GM19397 (cell line): ENCODE results near the gene PCDH9.
A peak's percentile ranks its signal among the peaks of the same experiment; 100 is the strongest.
"Not testable (repeated sequence)": the region's sequence is repeated elsewhere in the genome, so short reads cannot be mapped to it uniquely, and the experiment has no call there.

Source experiments
- ATAC-seq: cut with Tn5 transposase; IDR thresholded peaks from one replicate; pipeline ENCODE4 v1.9.1; 2021; ENCODE audit warnings: mild to moderate bottlenecking, moderate library complexity; ENCODE audit not compliant: unreplicated experiment

PCDH9 gene

DNA sequence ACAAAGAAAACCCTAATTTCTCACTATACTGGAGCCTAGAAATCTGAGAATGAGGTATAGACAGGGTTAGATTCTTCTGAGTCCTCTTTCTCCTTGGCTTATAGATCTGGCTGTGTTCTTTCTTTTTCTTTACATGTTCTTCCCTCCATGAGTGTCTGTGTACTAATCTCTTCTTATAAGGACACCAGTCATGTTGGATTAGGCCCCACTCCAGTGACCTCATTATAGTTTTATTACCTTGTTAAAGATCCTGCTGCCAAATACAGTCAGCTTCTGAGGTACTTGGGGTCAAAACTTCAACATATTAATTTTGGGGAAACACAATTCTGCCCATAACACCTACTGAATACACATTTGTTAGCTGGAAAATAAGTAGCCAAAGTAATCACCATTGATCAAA, 302.6 kb downstream of the PCDH9 start:
- ATAC-seq: no peak

DNA sequence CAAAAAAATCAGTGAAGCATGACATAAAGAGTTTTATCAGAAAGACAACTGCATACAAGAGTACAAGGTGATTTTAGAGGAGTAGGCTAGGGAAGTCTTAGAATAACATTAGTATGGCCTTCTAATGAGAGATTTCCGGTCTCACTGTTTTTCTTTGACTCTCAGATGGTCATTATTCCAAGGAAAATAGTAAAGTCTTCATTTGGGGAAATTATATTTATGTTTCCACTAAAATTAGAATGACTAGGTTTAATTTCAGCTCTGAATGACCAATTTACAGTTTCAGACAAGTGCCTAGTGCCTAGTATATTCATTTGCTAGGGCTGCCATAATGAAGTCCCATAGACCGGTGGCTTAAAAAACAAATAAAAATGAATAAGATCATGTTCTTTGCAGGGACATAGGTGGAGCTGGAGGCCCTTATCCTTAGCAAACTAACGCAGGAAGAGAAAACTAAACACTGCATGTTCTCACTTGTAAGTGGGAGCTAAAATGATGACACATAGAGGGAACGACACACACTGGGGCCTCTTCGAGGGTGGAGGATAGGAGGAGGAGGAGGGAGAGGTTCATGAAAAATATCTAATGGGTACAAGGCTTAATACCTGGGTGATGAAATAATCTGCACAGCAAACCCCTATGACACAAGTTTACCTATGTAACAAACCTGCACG, 303.1 kb downstream of the PCDH9 start:
- ATAC-seq: no peak

DNA sequence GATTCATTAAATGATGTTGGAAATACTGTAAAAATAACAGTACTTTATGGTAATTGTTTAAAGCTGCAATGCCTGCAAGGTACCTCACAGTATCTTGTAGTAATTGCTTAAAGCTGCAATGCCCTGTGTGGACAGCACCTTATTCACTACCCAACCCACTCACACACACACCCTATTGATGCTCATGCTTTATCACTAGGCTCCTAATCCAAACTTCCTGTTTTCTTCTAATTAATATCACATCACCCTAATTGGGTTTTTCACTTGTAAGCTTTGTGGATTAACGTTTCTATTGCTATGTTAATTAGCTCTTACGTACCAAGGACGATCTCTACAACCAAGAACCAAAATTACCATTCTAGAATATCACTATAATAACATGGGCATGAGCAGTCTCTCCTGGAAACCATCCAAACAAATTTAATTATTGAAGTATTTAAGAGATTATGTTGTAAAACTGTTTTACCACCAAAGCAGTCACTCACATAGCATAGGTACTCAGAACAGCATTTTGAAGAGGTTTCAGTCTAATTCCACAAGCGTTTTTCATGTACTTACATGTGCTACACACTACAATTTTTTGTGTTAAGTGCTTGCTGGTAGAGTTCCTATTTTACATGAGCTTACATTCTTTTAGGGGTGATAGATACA, 303.8 kb downstream of the PCDH9 start:
- ATAC-seq: no peak

DNA sequence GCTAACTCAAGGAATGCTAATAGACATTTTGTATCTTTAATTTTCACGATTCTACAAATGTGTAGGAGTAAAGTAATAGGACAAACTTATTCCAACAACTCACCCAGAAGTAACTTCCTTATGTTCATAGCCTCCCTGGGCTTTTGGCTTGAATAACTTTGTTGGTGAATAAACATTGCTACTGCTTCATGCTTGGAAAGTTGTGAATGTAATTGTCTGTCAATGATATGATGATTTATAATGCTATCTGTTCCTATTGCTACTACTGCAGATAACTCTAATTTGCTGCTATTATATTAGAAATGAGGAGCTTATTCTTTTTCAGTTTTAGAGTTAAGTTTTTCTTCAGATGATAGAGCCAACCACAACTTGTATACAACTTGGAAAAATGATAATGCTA, 307.7 kb downstream of the PCDH9 start:
- no peak for ATAC-seq

DNA sequence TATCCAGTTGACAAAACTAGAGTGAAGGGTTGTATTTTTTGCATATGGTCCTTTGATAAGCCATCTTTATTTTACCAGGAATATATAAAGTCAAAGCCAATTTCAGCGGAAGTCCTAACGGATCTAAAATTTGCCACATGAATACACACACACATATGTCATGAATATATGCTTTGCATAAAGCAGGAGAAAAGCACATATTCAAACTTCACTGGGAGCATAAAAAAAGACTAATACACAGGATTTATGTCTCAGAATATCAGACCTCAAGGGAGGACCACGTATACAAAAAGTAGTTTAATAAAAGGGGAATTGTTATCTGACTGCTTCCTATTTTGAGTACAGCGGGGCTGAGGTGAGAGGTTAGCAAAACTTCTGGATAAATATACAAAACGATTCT, 308.7 kb downstream of the PCDH9 start:
- no peak for ATAC-seq

DNA sequence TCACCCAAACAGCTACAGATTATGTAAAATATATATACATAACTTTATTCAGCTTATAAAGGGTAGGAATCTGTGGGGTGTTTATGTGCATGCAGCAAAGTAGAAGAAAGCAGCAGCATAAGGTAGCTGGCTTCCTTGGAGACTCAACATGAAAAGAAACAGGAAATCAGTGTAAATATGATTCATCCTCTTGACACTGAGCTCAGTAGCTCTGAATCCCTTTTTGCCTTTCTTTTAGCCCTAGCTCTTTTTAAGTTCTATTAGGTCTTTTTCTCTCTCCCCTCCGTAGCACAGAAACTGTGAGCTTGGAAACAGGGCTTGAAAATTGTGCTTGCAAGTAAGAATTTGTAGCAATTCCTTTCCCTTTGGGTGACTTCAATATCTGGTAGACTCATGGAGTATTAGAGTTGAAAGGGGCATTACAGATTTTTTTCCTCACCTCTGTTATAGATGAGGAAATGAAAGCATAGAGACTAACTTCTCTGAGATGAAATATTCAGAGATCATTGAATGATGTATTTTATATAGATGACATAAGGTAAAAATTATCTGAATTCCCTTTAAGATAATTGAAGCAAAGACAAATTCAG, 314.4 kb downstream of the PCDH9 start:
- no peak for ATAC-seq

DNA sequence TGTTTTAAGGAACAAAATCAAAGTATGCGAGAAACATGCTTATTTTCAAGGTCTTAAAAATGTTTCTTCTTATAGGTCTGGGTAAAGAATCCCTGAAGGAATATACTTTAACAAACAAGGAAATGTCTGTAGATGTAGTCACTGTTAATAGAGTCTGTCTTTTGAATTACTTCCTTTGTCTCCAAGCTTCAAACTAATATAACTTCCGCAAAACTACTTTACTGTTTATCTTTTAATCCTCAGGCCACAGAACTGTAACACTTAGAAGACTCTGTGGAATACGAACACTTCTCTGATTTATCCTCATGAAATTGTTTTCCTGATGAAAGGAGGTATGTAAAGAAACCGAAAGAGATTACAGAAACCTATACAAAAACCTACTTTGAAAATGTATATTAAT, 316.0 kb downstream of the PCDH9 start:
- no peak for ATAC-seq

DNA sequence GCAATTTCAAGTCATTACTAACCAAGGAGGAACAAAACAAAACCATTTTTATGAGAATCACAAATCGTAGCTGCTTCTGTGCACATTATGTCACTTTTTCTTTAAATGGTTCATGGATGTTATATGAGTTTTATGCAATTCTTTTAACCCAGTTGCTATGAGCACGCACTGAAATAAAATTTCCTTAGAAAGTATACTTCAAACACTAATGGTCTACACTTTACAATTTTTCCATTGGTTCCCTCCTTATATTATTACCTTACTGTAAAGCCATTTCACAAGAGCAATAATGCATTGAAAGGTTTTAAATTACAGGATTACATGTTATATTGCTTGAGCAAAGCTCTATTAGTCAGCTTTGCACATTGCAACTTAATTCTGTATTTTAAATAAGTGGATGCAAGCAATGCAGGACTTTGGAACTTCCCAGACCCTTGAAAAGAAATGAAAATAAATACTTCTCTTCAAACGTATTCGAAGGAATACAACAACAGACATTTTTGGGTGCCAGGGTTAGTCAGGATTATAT, 318.7 kb downstream of the PCDH9 start:
- ATAC-seq: no peak

DNA sequence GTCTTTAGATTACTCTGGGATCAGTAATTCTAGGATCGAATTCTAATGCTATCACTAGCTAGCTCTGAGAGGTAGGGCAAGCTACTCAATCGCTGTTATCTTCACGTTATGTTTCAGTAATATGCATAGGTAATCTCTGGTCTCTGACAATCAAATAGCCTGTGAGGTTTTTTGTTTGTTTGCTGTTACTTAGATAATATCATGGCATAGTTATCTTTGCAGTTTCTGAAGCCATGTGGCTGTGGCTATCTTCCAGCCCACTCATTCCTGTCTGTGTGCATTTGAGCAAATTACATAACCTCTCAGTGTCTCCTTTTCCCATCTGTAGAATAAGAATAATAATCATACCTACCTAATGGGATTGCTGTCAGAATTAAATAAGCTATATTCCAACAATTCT, 330.2 kb downstream of the PCDH9 start:
- no peak for ATAC-seq

DNA sequence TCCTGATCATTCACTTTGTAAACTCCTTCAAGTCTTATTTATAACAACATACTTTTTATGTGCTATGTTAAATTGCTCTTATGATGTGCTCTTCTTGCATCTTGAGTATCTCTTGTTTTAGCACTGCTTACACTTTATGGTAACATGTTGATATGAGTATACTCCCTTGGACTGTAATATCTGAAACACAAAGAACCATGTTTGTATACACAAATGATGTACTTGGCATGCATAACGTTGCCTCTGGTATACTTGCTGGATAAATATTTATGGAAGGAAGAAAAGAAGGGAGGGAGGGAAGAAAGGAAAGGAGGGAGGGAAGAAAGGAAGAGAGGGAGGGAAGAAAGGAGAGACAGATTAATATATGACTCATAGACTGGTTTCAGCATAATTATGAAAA, 333.2 kb downstream of the PCDH9 start:
- ATAC-seq: no peak

DNA sequence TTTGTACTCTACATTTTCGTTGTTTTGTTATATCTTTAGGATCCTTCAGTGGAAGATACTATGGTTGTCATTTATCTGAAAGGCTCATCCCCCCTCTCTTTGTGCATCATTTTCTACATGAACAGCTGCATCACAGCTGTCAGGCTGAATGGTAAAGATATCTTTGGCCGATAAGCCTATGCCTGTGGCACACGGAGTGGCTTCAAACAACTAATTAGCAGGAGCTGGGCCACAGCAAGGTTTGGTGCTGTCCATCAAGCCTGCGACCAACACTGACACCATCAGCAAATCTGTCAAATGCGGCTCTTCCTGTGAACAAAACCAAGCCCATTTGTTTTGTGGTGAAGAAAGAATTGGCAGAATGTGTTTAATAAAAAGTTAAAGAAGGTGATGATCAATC, 334.4 kb downstream of the PCDH9 start:
- no peak for ATAC-seq

DNA sequence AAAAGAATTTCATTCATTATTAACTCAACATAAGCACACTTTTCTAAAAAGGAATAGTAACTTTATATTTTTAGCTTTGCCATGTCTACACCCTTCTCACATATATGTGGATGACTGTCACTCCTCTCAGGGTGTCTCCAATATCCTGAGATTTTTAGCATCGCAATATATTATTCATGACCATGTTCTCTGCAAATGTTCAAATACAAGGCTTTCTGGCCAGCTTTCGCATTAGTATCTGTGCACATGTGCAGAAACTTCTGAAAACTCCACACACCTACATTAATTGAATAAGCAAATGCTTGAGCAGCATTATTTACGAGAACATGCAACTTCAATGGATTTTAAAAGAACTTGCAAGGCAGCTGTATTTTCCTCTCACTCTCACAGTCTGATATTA, 334.8 kb downstream of the PCDH9 start:
- no peak for ATAC-seq

DNA sequence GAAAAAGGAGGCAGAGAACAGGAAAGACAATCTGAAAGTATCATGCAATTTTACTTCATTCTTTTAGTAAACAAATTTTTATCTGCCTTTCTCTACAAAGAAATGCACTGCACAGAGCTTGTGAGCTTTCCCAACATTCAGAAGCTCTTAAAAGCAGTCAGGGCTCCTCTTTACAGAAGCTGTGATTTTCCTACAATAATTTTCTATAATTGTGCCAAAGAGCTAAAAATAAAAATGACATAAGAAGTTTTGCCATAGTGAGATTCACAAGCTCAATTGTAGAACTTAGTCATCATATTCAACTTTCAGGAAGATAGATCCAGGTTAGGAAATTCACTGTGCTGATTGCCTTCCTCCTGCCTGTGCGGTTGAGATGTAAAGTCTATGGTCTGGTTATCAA, 341.4 kb downstream of the PCDH9 start:
- no peak for ATAC-seq

DNA sequence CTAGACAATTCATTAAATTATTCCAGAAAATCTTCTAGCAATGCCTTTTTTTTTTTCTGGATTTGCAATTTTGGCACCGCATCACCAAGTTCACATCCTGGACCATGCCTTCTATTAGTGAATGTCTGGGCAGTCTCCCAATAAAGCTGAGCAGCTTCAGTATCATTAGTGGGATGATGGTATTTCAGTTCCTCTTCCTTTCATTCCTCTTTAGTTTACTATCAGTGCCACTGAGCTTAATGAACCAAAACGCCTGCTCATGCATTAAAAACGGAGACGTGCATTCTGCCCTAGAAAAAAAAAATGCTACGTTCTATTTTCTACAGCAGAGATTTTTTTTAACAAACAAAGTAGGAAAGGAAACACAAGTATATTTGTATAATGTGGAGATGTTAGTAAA, 343.0 kb downstream of the PCDH9 start:
- ATAC-seq: peak; percentile 85

DNA sequence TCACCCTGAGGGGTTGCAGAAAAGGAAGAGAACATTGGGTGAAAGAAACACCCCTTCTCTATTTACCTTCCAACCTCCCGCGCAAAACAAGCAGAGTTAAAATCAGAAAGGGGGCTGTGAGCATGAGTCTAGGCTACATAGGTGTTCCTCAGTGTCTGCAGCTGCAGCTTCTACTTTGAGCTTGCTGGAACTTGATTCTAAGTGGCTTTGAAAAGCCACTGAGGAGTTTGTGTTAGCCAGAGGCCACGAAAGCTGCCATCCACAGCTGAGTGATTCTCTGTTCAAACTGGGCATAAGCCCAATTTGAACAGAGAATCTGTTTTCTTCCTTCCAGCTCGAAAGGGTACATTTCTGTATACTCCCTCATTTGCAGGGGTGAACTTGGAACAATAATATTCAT, 343.9 kb downstream of the PCDH9 start:
- no peak for ATAC-seq

DNA sequence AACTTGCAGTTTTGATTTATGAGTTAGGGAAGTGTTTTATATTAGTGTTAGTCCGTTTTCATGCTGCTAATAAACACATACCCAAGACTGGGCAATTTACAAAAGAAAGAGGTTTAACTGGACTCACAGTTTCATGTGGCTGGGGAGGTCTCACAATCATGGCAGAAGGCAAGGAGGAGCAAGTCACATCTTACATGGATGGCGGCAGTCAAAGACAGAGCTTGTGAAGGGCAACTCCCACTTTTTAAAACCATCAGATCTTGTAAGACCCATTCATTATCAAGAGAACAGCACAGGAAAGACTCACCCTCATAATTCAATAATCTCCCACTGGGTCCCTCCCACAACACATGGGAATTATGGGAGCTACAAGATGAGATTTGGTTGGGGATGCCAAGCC, 349.0 kb downstream of the PCDH9 start:
- not testable (repeated sequence) for ATAC-seq

DNA sequence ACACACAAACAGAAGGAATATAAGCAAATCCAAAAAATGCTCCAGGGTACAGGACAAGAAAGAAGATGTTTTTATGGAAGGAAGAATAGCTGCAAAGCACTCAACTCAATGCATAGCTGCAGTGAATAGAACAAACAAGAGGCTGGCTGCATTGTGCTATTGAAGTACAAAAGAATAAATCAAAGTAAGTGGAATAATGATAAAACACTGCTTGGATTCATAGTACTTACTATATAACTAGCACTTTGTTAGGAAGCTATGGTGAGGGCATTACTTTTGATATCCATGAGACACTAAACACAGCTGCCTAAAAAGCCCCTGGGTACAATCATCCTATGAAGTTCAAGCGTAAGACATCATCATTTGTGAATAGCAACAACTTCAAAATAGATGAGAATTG, 350.1 kb downstream of the PCDH9 start:
- ATAC-seq: no peak

DNA sequence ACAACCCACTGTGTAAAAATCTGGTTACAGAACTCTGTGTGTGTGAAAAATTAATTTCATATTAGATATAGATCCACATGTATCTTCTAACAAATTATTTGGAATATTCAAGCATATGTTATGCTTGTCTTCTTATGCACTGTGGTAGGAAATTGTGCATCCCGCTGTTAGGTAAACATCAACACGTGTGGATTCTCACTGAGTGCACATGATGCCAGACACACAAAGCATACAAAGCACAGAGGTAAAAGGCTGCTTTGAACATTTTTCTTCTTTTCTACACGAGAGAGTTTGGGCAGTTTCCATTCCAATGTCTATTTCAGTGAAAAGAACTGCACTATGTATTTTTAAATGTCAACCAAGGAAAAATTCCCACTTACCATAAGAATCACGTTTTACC, 354.9 kb downstream of the PCDH9 start:
- ATAC-seq: no peak

DNA sequence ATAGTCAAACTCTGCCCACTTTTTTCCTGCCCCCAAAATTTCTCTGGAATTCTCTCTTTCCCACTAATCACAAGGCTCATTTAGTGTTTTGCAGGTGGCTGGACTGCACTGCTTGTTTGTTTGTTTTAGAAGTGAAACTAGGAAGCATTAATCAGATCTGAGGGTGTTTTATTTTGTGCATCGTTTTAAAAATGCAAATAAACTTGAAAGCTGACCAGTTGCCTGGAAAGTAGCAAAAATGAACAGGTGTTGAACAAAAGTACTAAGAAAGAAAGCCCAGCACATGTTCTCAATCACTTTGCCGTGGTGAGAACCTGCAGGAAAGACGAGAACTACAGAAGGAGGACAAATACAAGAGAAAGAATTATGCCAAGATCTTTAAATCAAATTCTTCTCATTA, 365.5 kb downstream of the PCDH9 start:
- no peak for ATAC-seq

DNA sequence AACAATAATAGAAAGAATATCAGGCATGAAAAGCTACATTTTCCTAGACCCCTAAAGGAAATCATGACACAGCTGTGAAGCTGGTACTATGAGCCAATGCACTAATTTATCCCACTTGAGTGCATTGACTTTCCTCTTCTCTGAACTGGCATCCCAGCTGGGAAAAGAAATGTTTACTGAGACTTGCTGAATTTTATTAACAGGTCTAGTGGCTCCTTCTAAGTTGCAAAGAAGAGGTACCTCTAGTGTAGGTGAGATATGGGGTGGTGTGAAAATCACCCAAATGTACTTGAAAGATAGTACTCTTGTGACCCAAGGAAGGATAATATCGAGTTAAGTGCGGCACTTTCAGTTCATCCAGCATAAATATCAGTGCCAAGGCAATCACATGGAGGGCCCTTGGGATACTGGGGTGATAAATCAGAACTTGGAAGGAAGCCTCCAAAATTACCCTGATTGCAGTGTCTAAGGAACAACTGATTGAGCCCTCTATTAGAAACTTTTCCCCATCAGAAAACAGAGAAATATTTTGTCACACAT, 369.2 kb downstream of the PCDH9 start:
- ATAC-seq: no peak

DNA sequence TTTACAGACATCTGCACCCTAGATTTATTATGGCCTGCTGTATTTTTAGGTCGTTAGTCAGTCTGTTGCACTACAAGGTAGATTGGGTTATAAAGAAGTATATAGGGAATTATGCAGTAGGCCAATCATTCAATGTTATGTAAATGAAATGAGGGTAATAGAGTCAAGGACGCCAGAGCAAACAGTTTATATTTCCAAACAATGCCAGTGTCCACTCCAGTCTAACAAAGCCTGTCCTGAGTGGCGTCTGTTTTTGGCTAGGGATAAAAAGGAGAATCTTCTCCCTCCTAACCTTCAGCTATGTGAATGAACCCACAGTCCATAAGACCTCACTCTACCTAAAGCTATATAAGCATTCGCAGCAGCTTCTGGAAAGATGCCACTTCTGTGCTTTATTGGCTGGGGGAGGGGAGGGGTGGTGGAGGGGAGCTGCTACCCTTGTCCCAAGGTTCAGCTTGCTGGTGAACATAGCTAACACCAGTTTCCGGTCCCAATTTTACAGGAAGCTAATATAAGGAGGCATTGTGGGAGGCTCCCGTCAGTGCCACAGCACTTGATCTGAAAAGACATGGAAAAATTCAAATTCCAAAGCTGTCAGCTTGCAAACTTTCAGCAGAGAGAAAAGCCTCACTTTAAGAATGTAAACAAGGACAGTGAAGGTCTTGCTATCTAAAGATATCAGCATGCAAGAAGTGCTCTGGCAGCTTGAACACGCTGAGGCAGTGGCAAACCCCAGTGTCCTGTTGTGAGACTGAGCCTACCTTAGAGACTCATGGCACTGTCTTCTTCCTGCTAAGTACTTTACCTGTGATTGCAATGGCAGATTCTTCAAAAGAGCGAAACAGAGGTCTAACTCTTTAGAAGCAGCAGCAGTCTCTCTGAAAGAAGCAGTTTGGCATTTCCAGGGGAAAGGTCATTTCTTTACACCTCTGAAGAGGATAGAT, 369.9 kb downstream of the PCDH9 start:
- no peak for ATAC-seq
